Regular cardiac myocyte (primary cell): ENCODE results near the gene MARS1. TPM values are rescaled to one million over a fixed set of nuclear protein-coding genes. Genes with fewer than 3 reads are reported as not detected.

Experiments used
- total RNA-seq: library from RNA; depleted of rRNA; stranded (reverse); fragments of >200 nt; gene quantifications from 2 replicates; pipeline ENCODE4 v1.2.3, GENCODE V29; 2014

MARS1 gene
- 81.5 and 172 TPM in 2 replicates for total RNA-seq

DNA sequence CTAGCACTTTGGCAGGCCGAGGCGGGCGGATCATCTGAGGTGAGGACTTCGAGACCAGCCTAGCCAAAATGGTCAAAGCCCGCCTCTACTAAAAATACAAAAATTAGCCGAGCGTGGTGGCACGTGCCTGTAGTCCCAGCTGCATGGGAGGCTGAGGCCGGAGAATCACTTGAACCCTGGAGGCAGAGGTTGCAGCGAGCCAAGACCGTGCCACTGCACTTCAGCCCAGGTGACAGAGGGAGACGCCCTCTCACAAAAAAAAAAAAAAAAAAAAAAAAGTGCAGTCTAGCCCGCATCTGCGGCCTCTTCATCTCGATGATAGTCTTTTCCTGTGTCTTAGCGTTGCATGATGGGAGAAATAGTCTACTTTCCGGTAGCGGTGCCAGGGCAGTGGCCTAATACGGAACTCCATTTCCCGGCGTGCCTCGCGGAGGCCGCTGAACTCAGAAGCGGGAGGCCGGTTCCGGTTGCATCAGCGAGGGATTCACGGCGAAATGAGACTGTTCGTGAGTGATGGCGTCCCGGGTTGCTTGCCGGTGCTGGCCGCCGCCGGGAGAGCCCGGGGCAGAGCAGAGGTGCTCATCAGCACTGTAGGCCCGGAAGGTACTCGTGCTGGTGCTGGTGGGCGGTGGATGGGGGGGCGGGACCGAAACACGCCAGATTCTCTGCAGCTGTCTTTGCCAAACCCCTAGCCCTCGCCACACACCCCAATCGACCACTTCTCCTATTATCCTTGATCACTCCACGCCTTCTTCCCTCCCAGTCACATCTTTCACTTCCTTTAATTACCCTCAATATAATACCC lies at the start of gene MARS1:
Gene MARS1, plus strand, starts transcription at position 472 of the 805 bp plus-strand sequence. Its CDS starts 23 bp downstream, at position 495.

DNA sequence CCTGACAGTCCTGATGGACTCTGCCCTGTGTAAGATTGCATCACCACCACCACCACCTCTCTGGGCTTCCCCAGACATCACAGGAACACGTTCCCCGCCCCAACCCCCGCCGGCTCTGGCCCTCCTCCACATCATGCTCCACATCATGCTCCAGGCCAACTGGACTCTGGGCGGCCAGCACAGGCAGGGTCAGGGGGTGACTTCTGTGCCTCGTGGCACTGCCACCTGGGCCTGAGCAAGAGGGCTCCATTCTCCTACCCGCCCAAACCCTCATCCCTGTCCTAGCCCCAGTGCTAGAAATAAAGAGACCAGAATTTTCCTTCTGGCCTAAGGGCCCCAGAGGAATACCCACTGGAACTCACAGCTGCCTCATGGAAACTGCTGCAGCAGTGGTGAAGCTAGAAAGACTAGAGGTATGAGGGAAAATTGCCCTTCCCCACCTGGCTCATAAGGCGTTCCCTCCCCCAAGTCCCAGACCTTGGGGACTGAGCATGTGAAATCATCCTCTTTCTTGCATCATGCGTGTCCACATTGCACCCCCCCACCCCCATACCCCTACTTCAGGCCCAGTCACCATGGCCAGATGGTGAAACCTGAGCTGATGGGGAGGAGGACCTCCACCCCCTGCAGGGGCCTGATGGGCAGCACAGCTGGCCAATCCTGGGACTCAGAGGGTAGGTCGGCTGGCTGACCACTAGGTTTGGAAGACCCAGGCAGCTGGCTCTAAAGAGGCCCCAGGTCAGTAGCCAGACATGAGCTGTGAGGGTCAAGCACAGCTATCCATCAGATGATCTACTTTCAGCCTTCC lies 33.1 kb upstream of the MARS1 start, which contains the start of gene INHBE:
Gene INHBE, plus strand, starts transcription at position 742 of the 808 bp plus-strand sequence. CDS start 230 bp downstream, outside the sequence.

DNA sequence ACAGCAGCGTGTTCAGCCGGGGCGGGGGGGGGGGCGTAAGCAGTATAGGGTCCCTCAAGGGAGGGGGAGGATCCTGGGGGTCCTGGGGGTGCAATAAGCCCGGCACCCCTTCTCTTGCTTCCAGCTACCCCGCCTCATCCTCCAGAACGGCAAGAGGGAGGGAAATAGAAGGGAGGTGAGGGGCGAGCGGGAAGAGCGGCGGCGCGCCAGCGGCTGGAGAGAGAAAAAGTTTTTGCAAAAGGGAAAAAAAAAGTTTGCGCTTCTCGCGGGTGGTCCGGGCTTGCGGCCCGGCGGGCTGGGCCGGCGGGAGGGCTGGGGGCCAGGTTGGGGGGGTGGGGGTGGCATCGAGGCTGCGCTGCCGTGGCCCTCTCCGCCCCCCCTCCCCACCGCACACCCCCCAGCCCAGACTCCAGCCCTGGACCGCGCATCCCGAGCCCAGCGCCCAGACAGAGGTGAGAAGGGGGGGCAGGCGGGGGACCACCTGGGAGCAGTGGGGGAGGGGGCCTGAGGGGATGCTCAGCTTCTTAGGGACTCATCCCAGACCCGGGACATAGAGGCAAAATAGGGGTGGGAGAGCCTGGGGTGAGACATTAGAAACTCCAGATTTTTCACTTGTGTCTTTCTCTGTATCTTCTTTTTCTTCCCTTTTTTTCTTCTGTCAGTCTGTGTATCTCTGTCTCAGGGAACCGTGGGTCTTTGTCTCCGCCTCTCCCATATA lies 28.0 kb upstream of the MARS1 start, which contains the start of gene GLI1:
Gene GLI1, plus strand, starts transcription at position 36 of the 718 bp plus-strand sequence. CDS start 3,907 bp downstream, outside the sequence.

DNA sequence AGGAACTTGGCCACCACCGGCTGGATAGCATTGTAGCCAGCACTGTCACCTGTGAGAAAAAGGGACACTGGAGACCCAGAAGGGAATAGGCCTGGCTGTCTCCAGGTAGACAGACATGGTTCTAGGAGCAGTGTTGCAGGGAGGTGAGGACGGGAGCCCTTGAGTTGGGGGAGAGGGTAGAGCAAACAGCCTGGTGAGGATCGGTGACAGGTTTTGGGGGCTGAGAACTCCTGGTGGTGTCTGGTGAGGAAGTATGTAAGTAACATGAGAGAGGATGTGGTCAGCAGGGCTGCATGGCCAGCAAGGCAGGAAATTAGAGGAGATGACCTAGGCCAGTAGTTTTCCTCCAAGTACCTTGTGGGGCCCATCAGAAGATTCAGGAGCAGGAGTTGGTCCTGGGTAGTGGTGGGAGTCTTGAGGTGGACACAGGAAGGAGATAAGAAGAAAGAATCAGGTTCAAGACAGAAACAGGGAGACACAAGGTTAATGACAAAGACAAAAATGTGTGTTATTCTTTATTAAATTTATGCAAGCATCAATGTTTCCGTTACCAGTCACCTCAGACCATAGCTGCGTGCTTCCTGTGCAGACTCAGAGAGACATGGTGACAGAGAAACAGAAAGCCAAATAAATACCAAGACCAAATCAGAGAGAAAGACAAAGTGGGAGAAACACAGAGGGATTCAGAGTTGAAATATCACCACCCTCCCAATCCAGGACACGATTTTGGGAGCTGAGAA lies 8.3 kb upstream of the MARS1 start, which contains the start of gene ARHGAP9:
Gene ARHGAP9, minus strand, starts transcription at position 491 of the 740 bp plus-strand sequence. Its CDS starts 460 bp downstream, at position 31.

DNA sequence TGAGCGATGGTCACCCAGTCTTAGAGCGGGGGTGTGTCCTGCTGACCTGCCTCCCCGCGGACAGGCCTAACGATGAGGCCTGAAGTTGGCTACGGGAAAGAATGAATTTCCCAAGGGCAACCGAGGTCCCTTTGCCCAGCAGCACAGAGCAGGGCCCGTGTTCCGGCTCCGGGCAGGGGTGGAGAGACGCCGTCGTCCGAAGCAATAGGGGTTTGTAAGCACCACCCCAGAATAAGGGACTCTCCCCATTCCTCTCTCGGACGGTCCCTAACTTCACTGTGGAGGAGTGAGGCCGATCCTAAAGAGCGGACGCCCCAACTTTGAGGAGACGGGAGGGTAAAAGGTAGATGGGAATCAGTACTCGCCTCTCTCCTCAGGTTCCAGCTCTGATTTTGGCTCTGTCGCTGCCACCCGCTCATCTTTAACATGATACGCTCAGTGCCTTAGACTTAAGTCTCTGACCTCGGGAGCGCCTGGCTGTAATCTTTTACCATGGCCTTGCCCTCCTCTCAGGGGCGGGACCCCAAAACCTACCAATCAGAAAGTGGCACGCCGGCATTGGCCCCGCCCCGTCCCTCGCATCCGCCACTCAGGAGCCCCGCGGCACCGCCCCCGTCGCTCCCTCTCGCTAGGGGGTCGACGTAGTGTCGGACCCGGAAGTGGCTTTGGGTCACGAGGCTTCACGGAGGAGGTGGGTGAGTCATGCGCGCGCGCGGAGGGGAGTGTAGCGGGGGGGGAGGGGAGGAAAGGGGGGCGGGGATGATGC lies 32.4 kb downstream of the MARS1 start, which contains the start of gene DDIT3:
Gene DDIT3, minus strand, starts transcription at position 462 of the 766 bp plus-strand sequence. CDS start 3,108 bp downstream, outside the sequence.

DNA sequence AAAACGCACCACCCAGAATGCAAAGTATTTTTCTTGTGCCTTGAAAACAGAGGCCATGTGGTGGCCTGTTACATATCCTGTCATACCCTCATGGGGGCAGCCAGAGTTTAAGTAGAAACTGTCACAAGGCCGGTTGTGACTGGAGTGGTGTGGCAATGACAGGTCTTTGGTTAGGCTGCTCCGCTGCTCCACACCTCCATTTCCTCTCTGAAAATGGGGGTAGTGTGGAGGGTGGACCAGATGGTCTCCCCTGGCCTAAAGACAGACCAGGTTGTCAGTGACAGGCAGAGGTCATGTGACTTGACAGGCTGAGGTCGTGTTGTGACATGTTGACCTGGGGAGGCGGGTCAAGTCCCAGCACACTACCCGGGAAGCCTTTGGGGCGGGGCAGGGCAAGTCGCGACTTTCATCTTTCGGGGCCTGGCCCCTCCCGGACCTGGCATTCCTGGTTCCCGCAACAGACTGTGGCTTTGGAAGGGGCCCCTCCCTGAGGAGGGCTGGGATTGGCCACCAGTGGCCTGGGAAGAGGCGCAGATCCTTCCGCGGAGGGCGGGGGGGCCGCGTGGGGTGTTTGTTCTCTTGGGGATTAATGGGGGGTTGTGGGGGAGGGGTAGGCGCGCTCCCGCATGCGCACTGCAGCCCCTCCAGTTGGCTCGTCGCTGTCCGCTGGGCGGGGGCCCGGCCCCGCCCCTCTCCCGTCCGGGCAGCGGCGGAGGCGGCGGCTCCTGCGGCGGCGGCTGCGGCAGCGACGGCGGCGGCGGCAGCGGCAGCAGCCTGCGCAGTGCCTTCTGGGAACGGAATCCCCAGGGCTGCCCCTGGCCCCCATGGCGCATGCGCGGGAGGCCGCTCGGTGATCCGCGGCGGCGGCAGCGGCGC lies 34.4 kb downstream of the MARS1 start, which contains the start of gene MBD6:
Gene MBD6, plus strand, starts transcription at position 814 of the 876 bp plus-strand sequence. CDS start 1,480 bp downstream, outside the sequence.

DNA sequence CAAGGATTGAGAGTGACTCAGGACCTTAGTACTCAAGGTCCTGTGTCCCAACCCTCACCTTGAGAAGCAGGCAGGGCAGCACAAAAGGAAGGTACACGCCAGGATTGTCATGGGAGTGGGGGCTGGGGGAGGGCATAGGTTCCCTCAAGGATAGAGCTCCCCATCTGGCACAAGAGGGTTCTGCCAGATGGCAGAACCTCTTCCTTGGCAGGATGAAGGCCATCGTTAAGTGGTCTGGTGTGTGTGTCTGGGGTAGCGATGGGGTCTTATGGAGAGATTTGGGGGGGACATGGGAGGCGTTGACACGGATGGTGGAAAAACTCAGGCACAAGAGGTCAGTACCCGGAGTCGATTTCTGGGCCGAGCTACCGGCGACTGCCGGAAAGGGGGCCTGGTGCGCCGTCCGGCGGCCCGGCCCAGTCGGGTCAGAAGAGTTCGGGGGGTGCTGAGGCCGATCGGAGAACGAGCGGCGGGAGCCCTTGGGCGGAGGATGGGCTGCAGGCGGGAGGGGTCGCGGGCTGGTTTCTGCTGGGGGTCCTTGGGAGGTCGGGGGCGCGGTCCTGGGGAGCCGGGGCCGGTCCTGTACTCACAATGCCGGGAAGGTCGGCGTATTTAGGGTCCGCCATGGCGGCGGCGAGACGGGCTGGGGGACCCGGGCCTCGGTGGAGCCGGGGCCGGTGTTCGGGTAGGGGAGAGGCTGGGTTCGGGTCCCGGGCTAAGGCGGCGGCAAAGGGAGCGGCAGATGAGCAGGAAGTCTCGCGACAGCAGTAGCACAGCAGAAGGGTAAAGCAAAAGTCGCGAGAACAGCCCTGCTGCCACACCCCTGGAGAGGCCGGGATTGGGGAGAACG lies 58.8 kb downstream of the MARS1 start, which contains the start of gene DCTN2:
Gene DCTN2, minus strand, starts transcription at position 755 of the 850 bp plus-strand sequence. Its CDS starts 129 bp downstream, at position 626.

DNA sequence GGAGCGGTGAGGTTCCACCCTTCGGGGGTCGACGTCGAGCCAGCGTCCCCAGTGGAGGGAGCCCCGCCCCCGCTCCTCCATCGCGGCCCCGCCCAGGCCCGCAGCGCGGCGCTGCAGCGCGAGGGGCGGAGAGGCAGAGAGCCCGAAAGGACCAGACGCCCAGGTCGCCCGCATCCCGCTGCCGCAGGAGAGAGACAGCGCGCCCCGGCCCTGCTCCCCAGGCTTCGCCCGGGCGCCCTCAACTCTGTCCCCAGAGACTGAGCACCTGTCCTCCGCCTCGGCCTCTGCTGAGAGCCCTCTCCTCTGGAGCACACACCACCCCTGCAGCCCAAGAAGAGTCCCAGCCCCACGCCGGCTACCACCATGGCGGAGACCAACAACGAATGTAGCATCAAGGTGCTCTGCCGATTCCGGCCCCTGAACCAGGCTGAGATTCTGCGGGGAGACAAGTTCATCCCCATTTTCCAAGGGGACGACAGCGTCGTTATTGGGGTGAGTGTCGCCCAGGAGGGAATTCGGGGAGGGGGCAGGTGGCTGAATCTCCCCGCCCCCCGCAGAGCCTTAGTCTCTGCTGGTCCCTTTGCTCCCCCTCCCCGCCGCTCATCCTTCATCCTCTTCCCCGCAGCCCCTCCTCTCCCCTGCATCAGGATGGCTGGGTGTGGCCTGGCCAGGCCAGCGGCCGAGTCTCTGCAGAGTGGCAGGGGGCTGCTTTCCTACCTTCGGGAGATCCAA lies 62.2 kb downstream of the MARS1 start, which contains the start of gene KIF5A:
Gene KIF5A, plus strand, starts transcription at position 136 of the 732 bp plus-strand sequence. Its CDS starts 228 bp downstream, at position 364.

Other genes with a start within 250 kb of the MARS1 start
- gene STAC3, start 236.9 kb upstream of the MARS1 start, total RNA-seq: 0.19 and 1.1 TPM in 2 replicates
- gene R3HDM2, start 57.0 kb upstream of the MARS1 start, total RNA-seq: 6.9 and 8.7 TPM in 2 replicates
- not detected in 2 replicates for gene INHBC, start 53.3 kb upstream of the MARS1 start, total RNA-seq
- 0.38 and 0.85 TPM in 2 replicates for gene INHBE, start 32.8 kb upstream of the MARS1 start, total RNA-seq
- gene GLI1, start 28.3 kb upstream of the MARS1 start, total RNA-seq: under 0.01 and 0.38 TPM in 2 replicates
- 0.38 TPM in 1 of 2 replicates, not detected in the other for gene ARHGAP9, start 8.2 kb upstream of the MARS1 start, total RNA-seq
- 17.6 and 85.4 TPM in 2 replicates for gene DDIT3, start 32.4 kb downstream of the MARS1 start, total RNA-seq
- gene MBD6, start 34.8 kb downstream of the MARS1 start, total RNA-seq: 2.9 and 3.9 TPM in 2 replicates
- gene DCTN2, start 59.1 kb downstream of the MARS1 start, total RNA-seq: 79.5 and 89.1 TPM in 2 replicates
- gene KIF5A, start 62.0 kb downstream of the MARS1 start, total RNA-seq: 0.19 and 0.28 TPM in 2 replicates
- 18.2 and 19.2 TPM in 2 replicates for gene PIP4K2C, start 103.1 kb downstream of the MARS1 start, total RNA-seq
- 5.4 and 14.7 TPM in 2 replicates for gene DTX3, start 116.8 kb downstream of the MARS1 start, total RNA-seq
- gene ARHGEF25, start 123.4 kb downstream of the MARS1 start, total RNA-seq: 12.5 and 27.1 TPM in 2 replicates
- gene B4GALNT1, start 145.1 kb downstream of the MARS1 start, total RNA-seq: 1.9 and 2.8 TPM in 2 replicates
- 133 and 376 TPM in 2 replicates for gene OS9, start 206.1 kb downstream of the MARS1 start, total RNA-seq